HepG2 (cell line): ENCODE data around the gene BAIAP3. TPM values are rescaled to one million over a fixed set of nuclear protein-coding genes. Genes with fewer than 3 reads are reported as not detected.

Experiments used
- ATF6 ChIP-seq: sonication (generic); formaldehyde crosslinking; conservative IDR thresholded peaks from 2 replicates; pipeline ENCODE4 v1.4.0; 2020; ENCODE audit warnings: missing genetic modification reagents
- ELF3 ChIP-seq: IDR thresholded peaks from 2 replicates; pipeline ENCODE4 v1.6.1; 2016; ENCODE audit warnings: missing genetic modification reagents, missing compliant biosample characterization
- HOXA3 ChIP-seq: sonication (generic); formaldehyde crosslinking; IDR thresholded peaks from 2 replicates; pipeline ENCODE4 v1.5.0; 2020; ENCODE audit warnings: missing genetic modification reagents
- HOXD1 ChIP-seq: sonication (generic); formaldehyde crosslinking; IDR thresholded peaks from 2 replicates; pipeline ENCODE4 v1.5.0; 2020; ENCODE audit warnings: missing genetic modification reagents
- MNT ChIP-seq: fragments of 450-650 bp; IDR thresholded peaks from 2 replicates; pipeline ENCODE4 v1.6.1; 2016
- NR2F2 ChIP-seq: IDR thresholded peaks from 2 replicates; pipeline ENCODE4 v1.6.1; 2012; ENCODE audit warnings: low read depth, inconsistent platforms, borderline replicate concordance
- RXRA ChIP-seq: sonication (generic); formaldehyde crosslinking; IDR thresholded peaks from 2 replicates; pipeline ENCODE4 v1.5.1; 2020; ENCODE audit warnings: missing genetic modification reagents
- SNAPC4 ChIP-seq: sonication (generic); formaldehyde crosslinking; IDR thresholded peaks from 2 replicates; pipeline ENCODE4 v1.4.0; 2020; ENCODE audit warnings: mild to moderate bottlenecking, missing genetic modification reagents
- STAG1 ChIP-seq: sonication (generic); formaldehyde crosslinking; IDR thresholded peaks from 2 replicates; pipeline ENCODE4 v1.4.0; 2020; ENCODE audit warnings: missing genetic modification reagents
- STAT6 ChIP-seq: sonication (generic); formaldehyde crosslinking; IDR thresholded peaks from 2 replicates; pipeline ENCODE4 v1.4.0; 2020; ENCODE audit warnings: missing genetic modification reagents, mild to moderate bottlenecking, borderline replicate concordance
- TEAD3 ChIP-seq: optimal IDR thresholded peaks from 2 replicates; pipeline ENCODE3; 2016; ENCODE audit warnings: borderline replicate concordance
- YEATS4 ChIP-seq: sonication (generic); formaldehyde crosslinking; IDR thresholded peaks from 2 replicates; pipeline ENCODE4 v1.4.0; 2020; ENCODE audit warnings: missing genetic modification reagents, borderline replicate concordance
- ZNF205 ChIP-seq: IDR thresholded peaks from 2 replicates; pipeline ENCODE4 v1.6.1; 2018; ENCODE audit warnings: missing biosample characterization, missing genetic modification reagents
- ZNF276 ChIP-seq: sonication (generic); formaldehyde crosslinking; IDR thresholded peaks from 2 replicates; pipeline ENCODE4 v1.4.0; 2020; ENCODE audit warnings: mild to moderate bottlenecking, low read depth, missing genetic modification reagents
- ZNF460 ChIP-seq: sonication (generic); formaldehyde crosslinking; IDR thresholded peaks from 2 replicates; pipeline ENCODE4 v1.5.1; 2020; ENCODE audit warnings: missing genetic modification reagents, mild to moderate bottlenecking, borderline replicate concordance
- ZNF720 ChIP-seq: sonication (generic); formaldehyde crosslinking; IDR thresholded peaks from 2 replicates; pipeline ENCODE4 v1.4.0; 2020; ENCODE audit warnings: missing genetic modification reagents
- ZNF724P ChIP-seq: sonication (generic); formaldehyde crosslinking; IDR thresholded peaks from 2 replicates; pipeline ENCODE4 v1.8.0; 2022; ENCODE audit warnings: missing genetic modification reagents, borderline replicate concordance
- polyA plus RNA-seq, 8 experiments: library from polyadenylated mRNA; depleted of rRNA in 3 of 8; stranded (reverse) in 7 of 8; unstranded in 1 of 8; fragments of >200 nt; fragmentation: Illumina TruSeq in 4 of 8; extraction: Trizol in 4 of 8; gene quantifications; 2 replicates each; pipeline versions ENCODE4 v1.2.1 to v1.2.3, GENCODE V29; 2011 to 2016; ENCODE audit warnings: low read depth in 4 of 8, missing spikeins in 1 of 8, mixed read lengths in 1 of 8; ENCODE audit not compliant: insufficient read depth in 1 of 8
- total RNA-seq, 5 experiments: library from RNA; depleted of rRNA; stranded (reverse); fragments of >200 nt; fragmentation: Illumina TruSeq; extraction: Trizol; gene quantifications; 2 replicates each; pipeline ENCODE4 v1.2.3, GENCODE V29; 2016; ENCODE audit warnings: low read depth in 1 of 5

The BAIAP3 gene
- total and polyA plus RNA-seq, 2 of the 13 experiments (the other 11 are each of a cell fraction or from before 2014, with no cell fraction given): 3.2 to 5.7 TPM

GRCh38 chr16:1363501-1364041, 30.1 kb downstream of the BAIAP3 start (continued):
- TF ChIP-seq ZNF724P (CRISPR knock-in tag): no peak
- no peak for TF ChIP-seq ATF6 (CRISPR knock-in tag)
- TF ChIP-seq SNAPC4 (CRISPR knock-in tag): no peak
- no peak for TF ChIP-seq MNT
- TF ChIP-seq HOXA3 (CRISPR knock-in tag): no peak; the same call in 1 of the 2 replicates
- TF ChIP-seq ZNF720 (CRISPR knock-in tag): no peak
- peak; percentile 58; the same call in 1 of the 2 replicates for TF ChIP-seq RXRA (CRISPR knock-in tag)
- no peak for TF ChIP-seq ELF3 (CRISPR knock-in tag)
- TF ChIP-seq ZNF460 (CRISPR knock-in tag): no peak
- no peak for TF ChIP-seq ZNF205 (CRISPR knock-in tag)
- peak; percentile 34 for TF ChIP-seq TEAD3 (CRISPR knock-in tag)
- no peak for TF ChIP-seq STAT6 (CRISPR knock-in tag)
- no peak for TF ChIP-seq NR2F2
- no peak for TF ChIP-seq HOXD1 (CRISPR knock-in tag)
- TF ChIP-seq ZNF276: no peak
- no peak for TF ChIP-seq YEATS4 (CRISPR knock-in tag)
- peak; percentile 82 for TF ChIP-seq STAG1 (CRISPR knock-in tag)
